HG02981 (cell line): ENCODE results near the gene NADK2.

ENCODE experiments used
- ATAC-seq: cut with Tn5 transposase; IDR thresholded peaks from one replicate; pipeline ENCODE4 v1.9.1; 2021; ENCODE audit warnings: mild to moderate bottlenecking, moderate library complexity; ENCODE audit not compliant: unreplicated experiment

Gene NADK2

GRCh38 chr5:36164461-36164860, 77.3 kb downstream of the NADK2 start:
- no peak for ATAC-seq

GRCh38 chr5:36162810-36163486, 78.8 kb downstream of the NADK2 start:
- no peak for ATAC-seq

- no peak for ATAC-seq
Observed at GRCh38 chr5:36161361-36161760, 80.4 kb downstream of the NADK2 start.

GRCh38 chr5:36160617-36161016, 81.1 kb downstream of the NADK2 start:
- ATAC-seq: no peak

GRCh38 chr5:36158144-36158543, 83.6 kb downstream of the NADK2 start:
- no peak for ATAC-seq

- ATAC-seq: no peak
Observed at GRCh38 chr5:36156619-36157018, 85.1 kb downstream of the NADK2 start.

- ATAC-seq: no peak
Observed at GRCh38 chr5:36156121-36156601, 85.6 kb downstream of the NADK2 start.

- no peak for ATAC-seq
Observed at GRCh38 chr5:36155291-36155690, 86.4 kb downstream of the NADK2 start.

- ATAC-seq: no peak
Observed at GRCh38 chr5:36153726-36154125, 88.0 kb downstream of the NADK2 start.

GRCh38 chr5:36153298-36153677, 88.4 kb downstream of the NADK2 start:
- ATAC-seq: no peak

GRCh38 chr5:36152324-36153297, 89.1 kb downstream of the NADK2 start:
- ATAC-seq: no peak

- peak; percentile 99 for ATAC-seq
Observed at GRCh38 chr5:36151434-36152323, 90.0 kb downstream of the NADK2 start, which contains the start of the genes LMBRD2 and SKP2. TSS of gene LMBRD2 (minus strand) at chr5:36151887. CDS start at chr5:36143349, 8,538 bp downstream. TSS of gene SKP2 (plus strand) at chr5:36152111. CDS start at chr5:36152263, 152 bp downstream.

- peak; percentile 31 for ATAC-seq
Observed at GRCh38 chr5:36150676-36151433, 90.9 kb downstream of the NADK2 start.

- no peak for ATAC-seq
Observed at GRCh38 chr5:36147681-36148080, 94.0 kb downstream of the NADK2 start.

GRCh38 chr5:36146390-36146789, 95.3 kb downstream of the NADK2 start:
- no peak for ATAC-seq

- ATAC-seq: no peak
Observed at GRCh38 chr5:36145311-36145710, 96.4 kb downstream of the NADK2 start.
